ENCODE measurements around the gene MIAT. TPM values are rescaled to one million over a fixed set of nuclear protein-coding genes. Genes with fewer than 3 reads are reported as not detected.

MIAT gene
- polyA plus RNA-seq, 2 of the 4 experiments (the other 2 are of a cell fraction) = 1.5 to 2.2 TPM

GRCh38 chr22:26642465-26643417, 14.6 kb upstream of the MIAT start (continued):
- no peak for TF ChIP-seq BCL3 (IDR thresholded peaks at IDR 0.05)
- TF ChIP-seq HDAC2 (IDR thresholded peaks at IDR 0.05) = no peak
- TF ChIP-seq CHD4 (IDR thresholded peaks at IDR 0.05; ENCODE audit: borderline replicate concordance) = no peak
- no peak for TF ChIP-seq USF2 (IDR thresholded peaks at IDR 0.05)
- no peak for TF ChIP-seq FOSB (CRISPR knock-in tag; IDR thresholded peaks at IDR 0.05)
- TF ChIP-seq RCOR1 (IDR thresholded peaks at IDR 0.05; ENCODE audit: low read depth, low read length) = no peak

GRCh38 chr22:26643418-26644100, 13.8 kb upstream of the MIAT start:
- 88% methylated on average over 15 of the region's 15 CpGs for WGBS (ENCODE audit: missing lambda C conversion rate)
- no peak overlapping the region for H3K4me2 ChIP-seq
- H3K4me1 ChIP-seq = peaks cover 5% of the 10 kb centered on the region; the same call in 1 of the 3 replicates
- no peaks in the 10 kb centered on the region for H3K9me3 ChIP-seq
- TF ChIP-seq POLR2AphosphoS2 (conservative IDR thresholded peaks at IDR 0.05; ENCODE audit: low read length) (no peak), PHF8 (IDR thresholded peaks at IDR 0.05; ENCODE audit: borderline replicate concordance, low read depth) (no peak), ZFP36 (IDR thresholded peaks at IDR 0.05; ENCODE audit: borderline replicate concordance, partially characterized antibody) (no peak), HEYL (CRISPR knock-in tag; IDR thresholded peaks at IDR 0.05) (no peak), RARB (CRISPR knock-in tag; IDR thresholded peaks at IDR 0.05) (no peak), HMGXB4 (CRISPR knock-in tag; IDR thresholded peaks at IDR 0.05; ENCODE audit: borderline replicate concordance) (no peak), CBX2 (IDR thresholded peaks at IDR 0.05; ENCODE audit: borderline replicate concordance, low read depth) (no peak), EP300 (IDR thresholded peaks at IDR 0.05) (no peak), RCOR1 (IDR thresholded peaks at IDR 0.05; ENCODE audit: low read depth, low read length) (no peak), ZC3H11A (IDR thresholded peaks at IDR 0.05) (no peak), RFX5 (IDR thresholded peaks at IDR 0.05) (no peak), NPAS2 (CRISPR knock-in tag; IDR thresholded peaks at IDR 0.05; ENCODE audit: borderline replicate concordance) (no peak)
- CTCF ChIA-PET = no interaction called here
- no peak overlapping the region for H3K27ac ChIP-seq
- POLR2A ChIA-PET = no interaction called here
- H3K4me3 ChIP-seq = no peak overlapping the region
- no peak for DNase-seq (ENCODE audit: low read depth in 1 of 2, low spot score in 1 of 2)
- ATAC-seq = no peak
- FAIRE-seq = no peak

GRCh38 chr22:26646158-26646557, 11.2 kb upstream of the MIAT start:
- WGBS (ENCODE audit: missing lambda C conversion rate) = 64% methylated on average over 5 of the region's 5 CpGs
- H3K4me1 ChIP-seq = peaks cover 5% of the 10 kb centered on the region; the same call in 1 of the 3 replicates
- no peak overlapping the region for H3K4me2 ChIP-seq
- H3K4me3 ChIP-seq = no peak overlapping the region
- no peak overlapping the region for H3K27ac ChIP-seq
- no peaks in the 10 kb centered on the region for H3K9me3 ChIP-seq
- ChIA-PET CTCF (interaction anchor here (0.8 kb wide), 1 partner anchor 52 kb away, joined by 4 read pairs; no protein-coding TSS in a partner anchor), POLR2A (no interaction called here)
- no peak for FAIRE-seq
- no peak for ATAC-seq
- no peak for DNase-seq (ENCODE audit: low read depth in 1 of 2, low spot score in 1 of 2)
- no peak for TF ChIP-seq HOXB13 (CRISPR knock-in tag; IDR thresholded peaks at IDR 0.05; ENCODE audit: low read depth)
- TF ChIP-seq RAD21 (conservative IDR thresholded peaks at IDR 0.05 in 1 of 2, IDR thresholded peaks at IDR 0.05 in 1 of 2) = no peak
- no peak for TF ChIP-seq PHF8 (IDR thresholded peaks at IDR 0.05; ENCODE audit: borderline replicate concordance, low read depth)
- TF ChIP-seq USF2 (IDR thresholded peaks at IDR 0.05) = no peak
- no peak for TF ChIP-seq TP53 (CRISPR knock-in tag; IDR thresholded peaks at IDR 0.05)
- no peak for TF ChIP-seq CHD4 (IDR thresholded peaks at IDR 0.05; ENCODE audit: borderline replicate concordance)
- TF ChIP-seq MAZ (IDR thresholded peaks at IDR 0.05; ENCODE audit: borderline replicate concordance, low read depth, low read length) = no peak
- TF ChIP-seq CHD2 (IDR thresholded peaks at IDR 0.05; ENCODE audit: low read length, partially characterized antibody) = no peak
- no peak for TF ChIP-seq HMGXB4 (CRISPR knock-in tag; IDR thresholded peaks at IDR 0.05; ENCODE audit: borderline replicate concordance)
- TF ChIP-seq ELK1 (IDR thresholded peaks at IDR 0.05; ENCODE audit: low read depth, low read length) = no peak

Measured in A549 (cell line).